Colon (tissue), 2 donors: ENCODE measurements around the gene MICAL1.
"Not testable (repeated sequence)": the region's sequence is repeated elsewhere in the genome, so short reads cannot be mapped to it uniquely, and the experiment has no call there.

Source experiments
- FAIRE-seq: peaks from 2 replicates; lab custom pipeline; 2012; peaks lifted over from hg19 to GRCh38; lab: Jason Lieb, UNC
- donor health status: control.
- donor health status: control.

MICAL1 gene

GRCh38 chr6:109477725-109478124 is 22.2 kb upstream of the MICAL1 start:
- no peak for FAIRE-seq

- no peak for FAIRE-seq
These were observed 21.6 kb upstream of the MICAL1 start for GRCh38 chr6:109477184-109477583.

- no peak for FAIRE-seq
These were observed 20.1 kb upstream of the MICAL1 start for GRCh38 chr6:109475625-109476024.

- FAIRE-seq: no peak
These were observed 19.4 kb upstream of the MICAL1 start for GRCh38 chr6:109474995-109475394.

GRCh38 chr6:109473120-109473519 is 17.5 kb upstream of the MICAL1 start:
- no peak for FAIRE-seq

GRCh38 chr6:109472132-109472995 is 16.8 kb upstream of the MICAL1 start:
- FAIRE-seq: no peak

- no peak for FAIRE-seq
These were observed 15.7 kb upstream of the MICAL1 start for GRCh38 chr6:109471105-109471810.

GRCh38 chr6:109469591-109470189 is 14.1 kb upstream of the MICAL1 start:
- FAIRE-seq: no peak

- FAIRE-seq: no peak
These were observed 12.1 kb upstream of the MICAL1 start for GRCh38 chr6:109467696-109468095.

GRCh38 chr6:109466212-109466923 is 10.8 kb upstream of the MICAL1 start:
- FAIRE-seq: no peak

GRCh38 chr6:109465772-109466171 is 10.2 kb upstream of the MICAL1 start:
- FAIRE-seq: no peak

- FAIRE-seq: no peak
These were observed 6.4 kb upstream of the MICAL1 start for GRCh38 chr6:109461733-109462526.

- FAIRE-seq: not testable (repeated sequence)
These were observed 5.6 kb upstream of the MICAL1 start for GRCh38 chr6:109461205-109461604.

- FAIRE-seq: no peak
These were observed 4.7 kb upstream of the MICAL1 start for GRCh38 chr6:109460161-109460829.

- FAIRE-seq: no peak
These were observed 3.4 kb upstream of the MICAL1 start for GRCh38 chr6:109458774-109459531.

GRCh38 chr6:109457562-109457996 is 2.0 kb upstream of the MICAL1 start:
- no peak for FAIRE-seq

GRCh38 chr6:109456710-109457561 is 1.4 kb upstream of the MICAL1 start:
- no peak for FAIRE-seq

GRCh38 chr6:109456111-109456583 is 575 bp upstream of the MICAL1 start:
- no peak for FAIRE-seq
